Neural cell (in vitro differentiated cells): ENCODE measurements around the gene FMNL1. TPM values are rescaled to one million over a fixed set of nuclear protein-coding genes. Genes with fewer than 3 reads are reported as not detected.

Source experiments
- H2AFZ ChIP-seq: fragments of 200-600, 300-800 bp; sonication (generic), shearing (Covaris generic); 2 replicates; pipeline ENCODE4 v1.6.0; 2014; ENCODE audit warnings: low read depth, mild to moderate bottlenecking, antibody characterized with exemption, low read length, moderate library complexity
- H3F3A ChIP-seq: fragments of 200-600 bp; shearing (Covaris generic); 2 replicates; pipeline ENCODE4 v1.6.1; 2016; ENCODE audit warnings: mild to moderate bottlenecking, moderate library complexity, mixed read lengths, antibody characterized with exemption, low read length; ENCODE audit not compliant: insufficient read depth, poor library complexity, severe bottlenecking
- H3K27ac ChIP-seq: fragments of 200-600, 300-800 bp; sonication (generic), shearing (Covaris generic); 2 replicates; pipeline ENCODE4 v1.5.1; 2014; ENCODE audit warnings: mild to moderate bottlenecking, low read length, moderate library complexity
- H3K27me3 ChIP-seq: fragments of 300-800, 200-600 bp; sonication (generic), shearing (Covaris generic); 2 replicates; pipeline ENCODE4 v1.6.0; 2014; ENCODE audit warnings: mild to moderate bottlenecking, low read depth, low read length, moderate library complexity; ENCODE audit not compliant: insufficient read depth
- H3K36me3 ChIP-seq: fragments of 300-800, 200-600 bp; sonication (generic), shearing (Covaris generic); 2 replicates; pipeline ENCODE4 v1.5.1; 2014; ENCODE audit warnings: mild to moderate bottlenecking, antibody characterized with exemption, low read length, moderate library complexity; ENCODE audit not compliant: insufficient read depth
- H3K4me2 ChIP-seq: fragments of 300-800, 200-600 bp; sonication (generic), shearing (Covaris generic); 2 replicates; pipeline ENCODE4 v1.6.0; 2014; ENCODE audit warnings: mild to moderate bottlenecking, low read length
- H3K4me3 ChIP-seq: fragments of 300-800, 200-600 bp; sonication (generic), shearing (Covaris generic); 2 replicates; pipeline ENCODE4 v1.5.1; 2014; ENCODE audit warnings: mild to moderate bottlenecking, low read length, moderate library complexity
- H3K79me2 ChIP-seq: fragments of 200-600 bp; shearing (Covaris generic); replicated peaks from 2 replicates; pipeline ENCODE4 v1.6.0; 2014; ENCODE audit warnings: mild to moderate bottlenecking, low read length, moderate library complexity; ENCODE audit not compliant: insufficient read depth
- H3K9ac ChIP-seq: fragments of 300-800, 200-600 bp; sonication (generic), shearing (Covaris generic); 2 replicates; pipeline ENCODE4 v1.6.1; 2016; ENCODE audit warnings: mild to moderate bottlenecking, low read length, mixed read lengths
- H3K9me2 ChIP-seq: fragments of 200-600 bp; shearing (Covaris generic); 2 replicates; pipeline ENCODE4 v1.6.1; 2016; ENCODE audit warnings: mild to moderate bottlenecking, low read length, mixed read lengths; ENCODE audit not compliant: insufficient read depth
- H3K9me3 ChIP-seq: fragments of 200-600, 300-800 bp; sonication (generic), shearing (Covaris generic); 2 replicates; pipeline ENCODE4 v1.6.1; 2016; ENCODE audit warnings: mild to moderate bottlenecking, mixed run types, low read length, moderate library complexity, mixed read lengths
- H4K20me1 ChIP-seq: fragments of 200-600 bp; shearing (Covaris generic); 2 replicates; pipeline ENCODE4 v1.6.1; 2016; ENCODE audit warnings: mild to moderate bottlenecking, mixed run types; ENCODE audit not compliant: insufficient read depth
- EP300 ChIP-seq: fragments of 450-650 bp; conservative IDR thresholded peaks from 2 replicates; pipeline ENCODE4 v1.6.1; 2014; ENCODE audit warnings: antibody characterized with exemption, mild to moderate bottlenecking, moderate library complexity; ENCODE audit not compliant: poor library complexity, severe bottlenecking
- EZH2 ChIP-seq: fragments of 200-600, 300-800 bp; shearing (Covaris generic), sonication (generic); IDR thresholded peaks from 2 replicates; pipeline ENCODE4 v1.6.1; 2014; ENCODE audit warnings: antibody characterized with exemption, low read length, borderline replicate concordance, mild to moderate bottlenecking; ENCODE audit not compliant: insufficient read depth, poor library complexity, severe bottlenecking
- MXI1 ChIP-seq: fragments of 450-650 bp; conservative IDR thresholded peaks from 2 replicates; pipeline ENCODE4 v1.6.1; 2014; ENCODE audit warnings: antibody characterized with exemption, mild to moderate bottlenecking; ENCODE audit not compliant: poor library complexity, severe bottlenecking
- POLR2AphosphoS5 ChIP-seq: IDR thresholded peaks from 2 replicates; pipeline ENCODE4 v1.6.1; 2012
- RAD21 ChIP-seq: fragments of 450-650 bp; conservative IDR thresholded peaks from 2 replicates; pipeline ENCODE4 v1.6.1; 2014; ENCODE audit warnings: antibody characterized with exemption, mild to moderate bottlenecking, moderate library complexity
- SMC3 ChIP-seq: fragments of 450-650 bp; conservative IDR thresholded peaks from 2 replicates; pipeline ENCODE4 v1.6.1; 2014; ENCODE audit warnings: antibody characterized with exemption, mild to moderate bottlenecking, moderate library complexity; ENCODE audit not compliant: poor library complexity
- TAF1 ChIP-seq: IDR thresholded peaks from 2 replicates; pipeline ENCODE4 v1.6.1; 2012; ENCODE audit warnings: low read depth
- polyA plus RNA-seq: library from polyadenylated mRNA; depleted of rRNA; stranded (reverse); fragments of >200 nt; gene quantifications from 2 replicates; pipeline ENCODE4 v1.2.3, GENCODE V29; 2014
- TF ChIP-seq, protein P1 (sequence below): fragments of 450-650 bp; IDR thresholded peaks from 2 replicates; pipeline ENCODE4 v1.5.1; 2014; ENCODE audit warnings: antibody characterized with exemption, mild to moderate bottlenecking, moderate library complexity; ENCODE audit not compliant: poor library complexity, severe bottlenecking
- TF ChIP-seq, protein P2 (sequence below): IDR thresholded peaks from 2 replicates; pipeline ENCODE4 v1.6.1; 2012; ENCODE audit warnings: borderline replicate concordance

Gene FMNL1
- polyA plus RNA-seq, 1 donor from 2014 or later, result 5.6 TPM

DNA sequence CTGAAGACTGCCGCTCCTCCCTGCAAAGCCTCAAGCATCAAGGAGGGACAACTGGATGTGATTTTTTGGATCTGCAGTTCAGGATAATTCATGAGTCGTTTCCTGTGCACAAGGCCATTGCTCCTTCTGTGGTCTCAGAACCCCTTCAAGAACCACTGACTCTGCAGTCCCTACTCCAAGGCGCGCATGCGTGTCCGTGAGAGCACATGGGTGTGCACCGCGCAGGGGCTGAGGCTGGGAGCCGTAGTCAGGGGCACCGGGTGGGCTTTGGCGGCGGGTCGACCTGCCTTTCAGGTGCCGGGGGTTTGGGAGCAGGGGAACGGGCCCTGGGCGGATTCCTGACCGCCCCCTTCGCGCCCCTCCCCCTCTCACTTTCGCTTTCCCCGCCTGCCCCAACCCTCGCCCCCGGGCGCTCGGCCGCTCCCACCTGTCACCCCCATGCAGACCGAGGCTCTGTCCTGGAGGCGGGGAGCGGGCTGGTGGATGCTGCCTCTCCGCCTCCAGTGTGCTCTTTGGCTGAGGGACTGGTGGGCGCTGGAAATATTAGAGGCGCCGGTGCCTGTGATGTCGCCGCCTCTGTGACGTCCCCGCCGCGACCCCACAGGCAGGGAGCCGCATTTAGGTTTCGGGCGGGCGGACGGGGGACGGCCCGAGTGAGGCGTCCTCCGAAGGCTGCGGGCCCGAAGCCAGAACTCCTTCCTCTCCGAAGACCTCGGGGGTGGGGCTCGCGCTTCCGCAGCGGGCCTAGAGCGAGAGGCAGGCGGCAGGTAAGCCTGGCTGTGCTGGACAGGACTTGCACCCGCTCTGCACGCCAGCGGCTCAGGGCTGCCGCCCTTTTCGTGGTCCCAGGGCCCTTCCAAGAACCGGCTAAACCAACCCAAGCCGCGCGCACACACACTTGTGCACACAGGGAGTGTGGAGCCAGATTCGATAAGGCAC lies 40.2 kb downstream of the FMNL1 start, which contains the start of gene SPATA32:
Gene SPATA32 (minus strand): TSS at position 518 of the 939 bp plus-strand sequence. CDS start 78 bp downstream, at position 440.
- no peak for TF ChIP-seq SMC3
- TF ChIP-seq EP300, result no peak
- TF ChIP-seq, protein P1, sequence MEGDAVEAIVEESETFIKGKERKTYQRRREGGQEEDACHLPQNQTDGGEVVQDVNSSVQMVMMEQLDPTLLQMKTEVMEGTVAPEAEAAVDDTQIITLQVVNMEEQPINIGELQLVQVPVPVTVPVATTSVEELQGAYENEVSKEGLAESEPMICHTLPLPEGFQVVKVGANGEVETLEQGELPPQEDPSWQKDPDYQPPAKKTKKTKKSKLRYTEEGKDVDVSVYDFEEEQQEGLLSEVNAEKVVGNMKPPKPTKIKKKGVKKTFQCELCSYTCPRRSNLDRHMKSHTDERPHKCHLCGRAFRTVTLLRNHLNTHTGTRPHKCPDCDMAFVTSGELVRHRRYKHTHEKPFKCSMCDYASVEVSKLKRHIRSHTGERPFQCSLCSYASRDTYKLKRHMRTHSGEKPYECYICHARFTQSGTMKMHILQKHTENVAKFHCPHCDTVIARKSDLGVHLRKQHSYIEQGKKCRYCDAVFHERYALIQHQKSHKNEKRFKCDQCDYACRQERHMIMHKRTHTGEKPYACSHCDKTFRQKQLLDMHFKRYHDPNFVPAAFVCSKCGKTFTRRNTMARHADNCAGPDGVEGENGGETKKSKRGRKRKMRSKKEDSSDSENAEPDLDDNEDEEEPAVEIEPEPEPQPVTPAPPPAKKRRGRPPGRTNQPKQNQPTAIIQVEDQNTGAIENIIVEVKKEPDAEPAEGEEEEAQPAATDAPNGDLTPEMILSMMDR, result no peak
- no peak for TF ChIP-seq TAF1
- no peak for TF ChIP-seq POLR2AphosphoS5
- TF ChIP-seq RAD21, result no peak
- TF ChIP-seq MXI1, result no peak
- TF ChIP-seq, protein P2, sequence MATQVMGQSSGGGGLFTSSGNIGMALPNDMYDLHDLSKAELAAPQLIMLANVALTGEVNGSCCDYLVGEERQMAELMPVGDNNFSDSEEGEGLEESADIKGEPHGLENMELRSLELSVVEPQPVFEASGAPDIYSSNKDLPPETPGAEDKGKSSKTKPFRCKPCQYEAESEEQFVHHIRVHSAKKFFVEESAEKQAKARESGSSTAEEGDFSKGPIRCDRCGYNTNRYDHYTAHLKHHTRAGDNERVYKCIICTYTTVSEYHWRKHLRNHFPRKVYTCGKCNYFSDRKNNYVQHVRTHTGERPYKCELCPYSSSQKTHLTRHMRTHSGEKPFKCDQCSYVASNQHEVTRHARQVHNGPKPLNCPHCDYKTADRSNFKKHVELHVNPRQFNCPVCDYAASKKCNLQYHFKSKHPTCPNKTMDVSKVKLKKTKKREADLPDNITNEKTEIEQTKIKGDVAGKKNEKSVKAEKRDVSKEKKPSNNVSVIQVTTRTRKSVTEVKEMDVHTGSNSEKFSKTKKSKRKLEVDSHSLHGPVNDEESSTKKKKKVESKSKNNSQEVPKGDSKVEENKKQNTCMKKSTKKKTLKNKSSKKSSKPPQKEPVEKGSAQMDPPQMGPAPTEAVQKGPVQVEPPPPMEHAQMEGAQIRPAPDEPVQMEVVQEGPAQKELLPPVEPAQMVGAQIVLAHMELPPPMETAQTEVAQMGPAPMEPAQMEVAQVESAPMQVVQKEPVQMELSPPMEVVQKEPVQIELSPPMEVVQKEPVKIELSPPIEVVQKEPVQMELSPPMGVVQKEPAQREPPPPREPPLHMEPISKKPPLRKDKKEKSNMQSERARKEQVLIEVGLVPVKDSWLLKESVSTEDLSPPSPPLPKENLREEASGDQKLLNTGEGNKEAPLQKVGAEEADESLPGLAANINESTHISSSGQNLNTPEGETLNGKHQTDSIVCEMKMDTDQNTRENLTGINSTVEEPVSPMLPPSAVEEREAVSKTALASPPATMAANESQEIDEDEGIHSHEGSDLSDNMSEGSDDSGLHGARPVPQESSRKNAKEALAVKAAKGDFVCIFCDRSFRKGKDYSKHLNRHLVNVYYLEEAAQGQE, result no peak
- no peak for TF ChIP-seq EZH2
- Histone ChIP-seq H3K36me3 (no peaks in the 10 kb centered on the region), H3K4me3 (peak within 1 kb of the TSS; percentile 53), H3K4me2 (no peak within 1 kb of the TSS), H3K27ac (no peak within 1 kb of the TSS), H3F3A (no peaks in the 10 kb centered on the region), H3K9me3 (no peaks in the 10 kb centered on the region), H3K79me2 (no peaks in the 10 kb centered on the region), H2AFZ (no peak within 1 kb of the TSS), H4K20me1 (no peaks in the 10 kb centered on the region), H3K27me3 (peaks cover 5% of the 10 kb centered on the region), H3K9me2 (no peaks in the 10 kb centered on the region), H3K9ac (peak within 1 kb of the TSS; percentile 26)

DNA sequence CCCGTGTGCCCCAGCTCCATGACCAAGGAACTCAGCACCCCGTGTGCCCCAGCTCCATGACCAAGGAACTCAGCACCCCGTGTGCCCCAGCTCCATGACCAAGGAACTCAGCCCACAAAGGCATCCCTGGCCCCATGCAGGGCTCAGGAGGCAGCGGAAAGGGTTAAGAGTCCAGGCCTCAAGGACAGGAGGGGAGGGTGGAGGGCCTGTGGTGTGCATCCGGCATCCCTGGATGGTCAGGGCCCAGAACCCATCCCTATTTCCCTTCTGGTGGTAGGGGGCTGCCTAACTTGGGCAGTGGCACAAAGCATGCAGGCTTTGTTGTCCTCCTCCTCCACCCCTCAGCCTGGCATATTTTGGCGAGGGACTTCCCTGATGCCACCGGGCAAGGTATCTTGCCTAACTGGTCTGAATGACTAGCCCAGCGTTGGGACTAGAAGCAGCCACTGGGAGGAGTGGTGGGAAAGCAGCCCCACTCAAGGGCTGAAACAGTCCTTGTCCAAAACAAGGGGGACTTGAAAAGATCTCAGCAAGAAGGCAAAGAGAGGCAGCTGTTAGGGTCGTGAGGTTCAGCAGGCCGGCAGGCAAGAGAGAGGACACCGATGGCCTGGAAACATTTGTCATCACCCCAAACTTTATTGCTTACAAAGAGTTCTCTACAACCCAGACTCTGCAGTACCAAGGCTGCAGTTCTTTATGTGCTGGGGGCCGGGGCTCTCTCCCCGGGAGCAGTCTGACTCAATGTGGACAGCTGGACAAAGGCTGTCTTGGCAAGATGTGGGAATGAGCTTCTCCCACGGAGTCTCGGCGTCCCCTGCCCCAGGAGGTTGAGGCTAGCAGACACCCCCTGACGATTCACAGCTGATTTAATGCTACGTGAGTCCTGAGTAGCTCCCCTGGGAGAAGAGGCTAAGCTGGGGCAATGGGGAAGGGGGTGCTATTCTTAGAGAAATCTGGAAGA lies 41.1 kb downstream of the FMNL1 start:
- Histone ChIP-seq H3K4me2 (no peak overlapping the region), H3K9me3 (no peaks in the 10 kb centered on the region), H3K27ac (no peak overlapping the region), H3K27me3 (peaks cover 5% of the 10 kb centered on the region), H3K79me2 (no peaks in the 10 kb centered on the region), H2AFZ (no peak overlapping the region), H3F3A (no peaks in the 10 kb centered on the region), H4K20me1 (no peaks in the 10 kb centered on the region), H3K9ac (no peak overlapping the region), H3K36me3 (no peaks in the 10 kb centered on the region), H3K4me3 (no peak overlapping the region), H3K9me2 (no peaks in the 10 kb centered on the region)
- TF ChIP-seq, protein P1, result no peak
- TF ChIP-seq EP300, result no peak
- TF ChIP-seq SMC3, result no peak
- no peak for TF ChIP-seq EZH2
- no peak for TF ChIP-seq MXI1
- TF ChIP-seq, protein P2, result no peak
